Brain pericyte (primary cell): Measurements from ENCODE around the gene SPPL2C.
"Not testable (repeated sequence)": the region's sequence is repeated elsewhere in the genome, so short reads cannot be mapped to it uniquely, and the experiment has no call there.

Source experiments
- DNase-seq: peaks from one replicate; pipeline ENCODE4 v3.0.0-alpha.2; 2012; ENCODE audit warnings: low read depth, low spot score

The SPPL2C gene

DNA sequence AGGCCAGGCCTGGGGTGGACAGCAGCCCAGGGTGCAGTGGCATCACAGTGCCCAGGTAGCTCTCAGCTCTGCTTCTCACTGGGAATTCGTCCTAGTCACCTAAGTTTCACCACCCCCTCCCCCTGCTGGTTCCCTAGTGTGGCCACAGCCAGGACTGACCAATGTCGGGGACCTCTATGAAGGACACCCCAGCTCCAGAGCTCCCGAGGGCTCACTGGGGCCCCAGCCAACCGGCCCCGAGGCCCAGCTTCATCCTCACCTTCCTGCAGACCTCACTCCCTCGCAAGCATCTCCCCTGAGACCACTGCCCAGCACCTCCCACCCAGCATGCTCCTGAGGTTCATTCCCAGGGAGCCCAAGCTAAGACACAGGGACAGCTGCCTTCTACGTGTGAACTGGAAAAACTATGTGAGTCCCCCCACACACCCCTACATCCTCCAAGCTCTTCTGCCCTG is 4.9 kb downstream of the SPPL2C start:
- no peak for DNase-seq

DNA sequence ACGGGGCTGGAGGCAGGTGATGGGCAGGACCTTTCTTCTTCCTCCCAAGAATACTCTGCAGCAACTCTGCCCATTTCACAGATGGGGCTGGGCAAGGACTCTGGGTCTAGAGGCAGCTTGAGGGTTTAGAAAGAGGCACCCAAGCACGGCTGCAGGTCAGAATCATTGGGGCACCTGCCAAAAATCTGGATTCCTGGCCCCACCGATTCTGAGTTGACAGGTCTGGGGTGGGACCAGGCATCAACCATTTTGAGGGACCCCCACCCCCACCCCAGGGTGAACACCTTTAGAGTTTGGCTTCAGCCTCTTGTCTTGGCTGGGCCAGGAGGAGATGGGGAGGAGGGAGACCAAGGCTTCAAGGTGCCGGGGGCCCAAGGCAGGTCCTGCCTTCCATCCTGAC is 5.3 kb downstream of the SPPL2C start:
- no peak for DNase-seq

DNA sequence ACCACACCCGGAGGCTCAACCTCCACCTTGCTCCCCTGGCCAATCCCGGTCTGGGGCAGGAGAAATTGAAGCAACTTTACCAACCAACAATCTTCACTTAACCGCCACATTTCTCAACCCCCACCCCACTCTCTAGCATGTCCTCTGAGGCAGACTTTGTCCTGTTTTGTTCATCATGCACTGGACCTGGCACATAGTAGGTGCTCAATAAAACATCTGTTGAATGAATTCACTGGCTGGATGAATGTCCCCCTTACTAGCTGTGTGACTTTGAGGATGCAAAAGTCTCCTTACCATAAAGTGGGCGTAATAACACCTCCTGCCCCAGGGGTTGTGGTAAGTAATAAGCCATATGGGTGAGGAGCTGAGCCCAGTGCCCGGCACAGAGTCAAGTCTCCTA is 5.8 kb downstream of the SPPL2C start:
- no peak for DNase-seq

DNA sequence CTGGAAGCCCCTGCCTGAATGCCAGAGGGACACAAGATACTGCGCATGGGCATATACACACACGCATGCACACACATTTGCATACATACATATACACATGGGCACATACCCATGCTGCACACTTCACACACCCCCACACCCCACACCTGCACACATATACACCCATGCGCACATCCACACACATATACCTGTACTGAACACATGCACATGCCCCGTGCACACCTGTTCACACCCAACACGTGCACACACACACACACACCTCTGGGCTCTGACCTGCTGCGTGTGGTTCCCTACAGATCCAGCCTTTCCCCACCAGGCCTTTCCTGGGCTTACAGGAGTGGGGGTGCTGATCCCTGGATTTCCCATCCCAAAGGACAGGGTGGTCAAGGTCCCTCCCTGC is 6.3 kb downstream of the SPPL2C start:
- no peak for DNase-seq

DNA sequence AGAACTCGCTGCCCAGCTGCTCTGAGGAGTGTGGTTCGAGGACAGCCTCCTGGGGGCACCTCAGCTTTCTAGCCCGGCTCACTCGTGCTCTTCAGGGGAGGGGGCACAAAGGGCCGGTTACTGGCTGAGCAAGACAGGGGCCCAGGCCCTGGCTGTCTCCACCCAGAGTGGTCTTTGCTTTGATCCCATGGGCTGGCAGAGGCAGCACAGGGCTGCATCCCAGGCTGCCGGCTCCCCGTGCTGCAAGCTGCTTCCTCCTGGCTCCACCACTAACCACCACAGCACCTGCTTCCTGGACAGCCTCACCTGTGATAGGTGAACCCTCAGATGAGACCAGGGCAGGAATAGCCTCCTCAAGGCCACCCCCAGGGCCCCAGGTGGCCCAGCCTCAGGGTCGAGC is 6.8 kb downstream of the SPPL2C start:
- DNase-seq, result no peak

DNA sequence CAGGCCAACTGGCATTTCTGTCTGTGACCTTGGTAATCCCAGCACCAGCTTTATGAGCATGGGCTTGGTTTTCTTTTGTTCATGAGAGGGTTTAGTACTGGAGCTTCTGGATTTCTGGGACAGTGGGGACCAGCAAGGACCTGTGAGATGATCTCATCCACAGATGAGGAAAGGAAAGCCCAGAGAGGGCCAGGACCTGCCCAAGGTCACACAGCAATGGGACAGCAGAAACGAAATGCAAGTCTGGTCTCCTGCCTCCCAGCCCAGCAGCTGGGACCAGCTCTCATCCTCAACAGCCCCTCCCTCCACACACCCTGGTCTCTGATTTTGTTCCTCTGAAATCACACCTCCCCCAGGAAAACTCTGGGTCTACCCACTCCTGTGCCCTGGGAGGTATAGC is 7.2 kb downstream of the SPPL2C start:
- DNase-seq, result no peak

DNA sequence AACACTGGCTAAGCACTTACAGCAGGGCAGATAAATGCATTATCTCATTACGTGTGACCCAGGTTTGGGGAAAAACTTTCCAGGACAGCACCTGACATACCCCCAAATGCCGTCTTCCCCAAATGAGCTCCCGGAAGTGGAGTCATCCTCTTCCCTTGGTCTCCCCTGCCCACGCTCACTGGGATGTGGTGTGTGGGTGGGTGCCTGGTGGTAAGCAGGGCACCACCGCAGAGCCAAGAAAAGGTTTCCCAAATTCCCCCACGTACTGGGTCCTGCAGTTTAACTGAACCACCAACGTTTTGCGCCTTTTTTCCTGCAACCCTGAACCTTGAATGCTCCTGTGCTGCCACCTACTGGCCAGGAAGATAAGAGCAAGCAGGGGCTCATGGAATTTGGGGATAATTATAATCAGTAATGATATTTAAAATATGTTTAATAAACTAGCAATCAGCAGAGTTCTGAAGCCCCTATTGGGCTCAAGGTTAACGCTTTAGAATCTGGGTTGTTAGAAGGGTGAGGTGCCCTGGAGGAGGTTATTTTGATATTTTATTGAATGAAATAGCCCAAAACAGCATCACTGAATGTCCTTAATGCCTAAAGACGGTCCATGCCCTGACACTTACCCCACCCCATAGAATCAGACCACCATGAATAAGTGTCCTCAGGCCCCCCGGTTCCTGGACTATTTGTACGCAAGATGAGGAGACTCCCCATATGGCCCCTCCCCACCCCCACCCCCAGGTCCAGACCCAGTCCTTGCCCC is 8.0 kb downstream of the SPPL2C start:
- DNase-seq, result no peak

DNA sequence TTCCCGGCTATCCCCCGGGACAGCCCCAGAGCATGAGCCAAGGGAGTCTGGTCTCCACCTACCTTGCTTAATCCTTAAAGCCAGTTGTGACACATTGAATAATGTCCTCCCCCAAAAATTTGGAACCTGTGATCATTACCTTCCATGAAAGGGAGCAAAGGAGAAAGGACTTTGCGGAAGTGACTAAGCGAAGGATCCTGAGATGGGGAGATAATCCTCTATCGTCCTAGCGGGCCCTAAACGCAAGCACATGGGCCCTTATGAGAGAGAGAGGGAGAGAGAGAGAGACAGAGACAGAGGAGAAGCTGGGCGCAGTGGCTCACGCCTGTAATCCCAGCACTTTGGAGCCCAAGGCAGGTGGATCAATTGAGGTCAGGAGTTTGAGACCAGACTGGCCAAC is 9.5 kb downstream of the SPPL2C start:
- DNase-seq, result no peak

DNA sequence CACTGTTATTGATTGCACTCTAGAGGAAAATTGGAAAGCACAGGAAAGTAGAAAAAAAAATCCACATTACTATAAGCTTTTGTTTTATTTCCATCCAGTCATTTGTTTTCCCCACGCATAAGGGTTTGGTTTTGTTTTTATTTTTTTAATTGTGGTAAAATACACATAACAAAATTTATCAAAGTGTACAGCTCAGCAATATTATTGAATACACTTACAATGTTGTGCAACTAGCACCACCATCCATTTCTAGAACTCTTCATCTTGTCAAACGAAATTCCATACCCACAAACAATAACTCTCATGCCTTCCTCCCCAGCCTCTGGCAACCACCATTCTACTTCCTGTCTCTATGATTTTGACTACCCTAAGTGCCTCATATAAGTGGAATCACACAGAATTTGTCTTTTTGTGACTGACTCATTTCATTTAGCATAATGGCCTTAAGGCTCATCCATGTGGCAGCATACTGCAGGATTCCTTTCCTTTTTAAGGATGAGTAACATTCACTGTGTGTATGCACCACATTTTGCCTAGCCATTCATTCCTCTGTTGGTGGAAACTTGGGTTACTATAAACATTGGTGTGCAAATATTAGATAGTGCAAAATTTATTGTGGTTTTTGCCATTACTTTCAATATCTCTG is 11.1 kb downstream of the SPPL2C start:
- DNase-seq, result no peak

DNA sequence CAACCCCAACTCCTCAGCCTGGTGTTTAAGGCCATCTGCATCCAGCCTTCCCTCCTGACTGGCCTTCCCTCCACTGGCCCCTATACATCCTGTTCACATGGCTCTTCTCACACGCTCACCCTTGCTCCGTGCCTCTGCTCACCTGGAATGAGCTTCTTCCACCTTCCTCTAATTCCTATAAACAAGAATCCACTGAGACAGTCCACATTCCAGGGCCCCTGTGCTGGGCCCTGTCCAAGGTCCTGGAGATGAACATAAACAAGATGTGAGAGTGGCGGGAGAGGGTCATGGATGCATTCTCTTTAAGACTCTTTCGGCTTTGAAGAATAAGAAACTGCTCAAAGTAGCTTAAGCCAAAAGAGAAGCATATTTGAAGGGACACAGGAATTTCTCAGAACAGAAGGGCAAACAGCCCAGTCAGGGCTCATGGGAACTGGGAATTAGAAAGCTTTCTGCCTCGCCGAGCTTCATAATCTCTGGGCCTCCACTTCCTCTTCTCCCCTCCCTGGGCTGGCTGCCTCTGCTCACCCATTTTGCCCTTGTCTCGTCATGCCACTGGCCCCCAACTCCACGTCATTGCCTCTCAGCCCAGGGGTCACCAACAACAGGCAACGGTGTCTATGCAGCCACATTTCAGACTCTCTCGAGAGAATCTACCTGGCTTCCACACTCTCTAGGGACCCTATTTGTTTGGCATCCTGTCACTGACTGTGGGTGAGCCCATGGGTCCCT is 13.5 kb downstream of the SPPL2C start:
- no peak for DNase-seq

DNA sequence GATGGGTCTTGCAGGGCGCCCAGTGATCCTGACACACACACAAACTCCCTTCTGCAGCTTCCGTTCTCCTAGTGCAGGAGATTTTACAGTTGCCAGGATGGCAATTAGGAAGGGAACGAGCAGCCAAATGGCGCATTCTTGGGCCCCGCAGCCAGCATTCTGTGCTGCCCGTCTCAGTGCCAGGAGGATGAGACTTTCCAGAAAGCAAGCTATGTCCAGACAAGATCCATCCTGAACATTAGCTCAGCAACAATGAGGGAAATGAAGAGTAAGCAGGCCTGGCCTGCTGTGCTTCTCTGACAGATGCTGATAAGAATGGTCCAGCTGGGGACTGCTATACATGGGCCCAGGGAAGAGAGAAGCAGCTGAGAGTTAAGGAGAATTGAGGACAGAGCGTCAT is 16.5 kb downstream of the SPPL2C start:
- DNase-seq, result no peak

DNA sequence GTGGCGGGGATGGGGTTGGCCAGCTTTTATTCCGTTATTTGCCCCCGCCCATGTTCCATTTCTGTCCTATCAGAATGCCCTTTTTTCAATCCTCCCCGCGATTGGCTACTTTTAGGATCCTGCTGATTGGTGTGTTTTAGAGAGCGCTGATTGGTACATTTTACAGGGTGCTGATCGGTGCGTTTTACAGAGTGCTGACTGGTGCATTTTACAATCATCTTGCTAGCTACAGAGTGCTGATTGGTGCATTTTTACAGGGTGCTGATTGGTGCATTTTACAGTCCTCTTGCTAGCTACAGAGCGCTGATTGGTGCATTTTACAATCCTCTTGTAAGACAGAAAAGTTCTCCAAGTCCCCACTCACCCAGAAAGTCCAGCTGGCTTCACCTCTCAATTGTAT is 17.4 kb downstream of the SPPL2C start:
- DNase-seq, result not testable (repeated sequence)

DNA sequence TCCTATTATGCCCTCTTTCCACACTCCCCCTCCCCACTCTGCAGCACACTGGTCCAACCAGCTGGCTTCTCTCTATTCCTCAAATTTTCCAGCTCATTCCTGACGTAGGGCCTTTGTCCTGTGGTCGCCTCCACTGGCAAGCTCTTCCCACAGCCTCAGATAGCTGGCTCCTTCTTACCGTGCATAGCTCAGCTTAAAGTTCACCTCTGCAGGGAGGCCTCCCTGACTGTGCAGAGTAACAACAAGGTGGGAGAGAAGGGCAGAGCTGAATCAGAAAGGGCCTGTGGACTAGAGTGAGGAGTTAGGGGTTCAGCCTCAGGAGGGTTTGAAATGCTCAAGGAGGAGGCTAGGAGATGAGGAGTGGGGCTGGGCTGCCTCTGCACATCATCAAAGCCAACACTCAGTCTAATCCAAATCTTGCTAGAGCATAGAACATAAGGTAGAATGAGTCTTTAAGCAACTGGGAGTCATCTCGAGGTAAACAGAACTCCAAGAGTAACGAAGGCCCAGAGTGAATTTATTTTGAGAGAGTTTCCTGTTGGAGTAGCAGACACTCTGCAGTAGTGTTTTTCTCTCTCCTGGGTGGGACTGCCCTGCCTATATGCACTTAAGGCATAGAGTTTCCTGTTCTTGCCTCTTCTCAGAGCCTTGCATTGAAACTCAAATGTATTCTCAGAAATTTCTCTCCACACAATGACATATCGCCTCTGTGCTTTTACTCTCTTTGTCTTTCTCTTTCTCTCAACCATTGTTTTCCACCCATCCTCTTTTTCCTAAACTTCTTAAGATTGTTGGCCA is 19.4 kb downstream of the SPPL2C start:
- no peak for DNase-seq

DNA sequence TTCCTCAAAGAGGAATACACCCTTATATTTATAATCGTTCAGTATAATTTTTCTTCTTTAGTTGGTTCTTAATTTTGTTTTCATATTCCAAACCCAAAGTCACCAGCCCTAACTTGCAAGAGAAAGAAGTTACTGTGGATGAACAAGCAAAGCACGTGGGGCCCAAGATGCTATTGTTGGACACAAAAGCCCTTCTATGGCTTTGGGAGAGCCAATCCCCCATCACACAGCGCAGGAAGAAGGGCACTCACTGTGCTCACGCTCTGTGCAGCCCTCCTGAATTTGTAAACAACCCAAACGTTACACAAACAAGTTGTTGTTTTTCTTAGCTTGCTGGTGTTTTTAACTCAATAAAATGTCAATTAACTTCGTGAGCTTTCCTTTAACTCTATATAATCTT is 22.5 kb downstream of the SPPL2C start:
- DNase-seq, result no peak

DNA sequence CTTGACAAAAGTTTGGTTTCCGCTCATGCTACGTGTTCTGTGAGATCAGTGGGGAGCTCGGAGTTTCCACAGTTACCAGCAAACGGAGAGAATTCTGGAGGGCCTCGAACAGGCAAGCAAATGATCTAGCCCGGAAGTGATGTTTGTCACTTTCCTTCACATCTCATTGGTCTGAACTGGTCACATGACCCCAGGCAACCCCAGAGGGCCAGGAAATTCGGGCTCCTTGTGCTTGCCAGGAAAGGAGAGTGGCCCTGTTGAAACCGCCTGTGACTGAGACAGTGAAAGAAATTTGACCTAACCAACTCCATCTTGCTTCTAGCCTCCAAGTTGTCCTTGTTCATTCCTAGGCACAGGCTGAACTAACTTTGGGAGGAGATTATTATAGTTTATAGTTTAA is 23.0 kb downstream of the SPPL2C start:
- no peak for DNase-seq

DNA sequence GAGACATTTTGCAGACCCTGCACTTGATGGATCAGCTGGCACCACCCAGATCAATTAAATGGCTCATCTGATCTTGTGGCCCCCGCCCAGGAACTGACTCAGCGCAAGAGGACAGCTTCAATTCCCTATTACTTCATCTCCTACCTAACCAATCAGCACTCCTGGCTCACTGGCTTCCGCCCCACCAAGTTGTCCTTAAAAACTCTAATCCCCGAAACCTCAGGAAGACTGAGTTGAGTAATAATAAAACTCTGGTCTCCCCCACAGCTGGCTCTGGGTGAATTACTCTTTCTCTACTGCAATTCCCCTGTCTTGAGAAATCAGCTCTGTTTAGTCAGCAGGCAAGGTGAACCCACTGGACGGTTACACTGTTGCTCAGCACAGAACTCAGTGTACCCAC is 23.6 kb downstream of the SPPL2C start:
- no peak for DNase-seq

DNA sequence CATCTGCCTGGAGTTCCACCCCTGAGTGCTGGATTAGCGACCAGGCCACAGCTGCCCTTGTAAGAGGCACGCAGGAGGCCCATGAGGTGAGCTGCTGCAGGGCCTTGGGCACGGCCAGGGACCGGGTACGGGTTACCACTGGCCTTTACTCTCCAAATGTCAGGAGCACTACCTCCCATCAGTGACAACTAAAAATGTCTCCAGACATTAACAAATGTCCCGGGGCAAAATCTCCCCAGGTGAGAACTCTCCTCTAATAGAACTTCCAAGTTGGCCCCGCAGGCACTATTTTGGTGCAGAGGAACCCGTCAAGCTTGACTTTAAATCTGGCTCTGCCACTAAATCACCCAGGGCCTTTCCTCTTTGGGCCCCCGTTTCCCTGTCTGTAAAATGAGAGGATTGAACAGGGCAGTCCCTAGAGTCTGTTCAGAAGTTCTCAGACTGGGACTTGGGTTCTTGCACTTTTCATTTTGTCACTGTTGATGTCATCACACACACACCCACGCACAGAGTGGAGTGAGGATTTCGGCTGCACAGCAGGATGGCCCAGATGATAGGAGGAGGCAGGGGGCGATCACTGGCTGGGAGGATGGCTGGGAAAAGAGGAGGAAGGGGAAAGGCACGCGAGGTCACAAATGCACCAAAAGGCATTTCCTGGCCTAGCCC is 25.1 kb downstream of the SPPL2C start:
- no peak for DNase-seq

DNA sequence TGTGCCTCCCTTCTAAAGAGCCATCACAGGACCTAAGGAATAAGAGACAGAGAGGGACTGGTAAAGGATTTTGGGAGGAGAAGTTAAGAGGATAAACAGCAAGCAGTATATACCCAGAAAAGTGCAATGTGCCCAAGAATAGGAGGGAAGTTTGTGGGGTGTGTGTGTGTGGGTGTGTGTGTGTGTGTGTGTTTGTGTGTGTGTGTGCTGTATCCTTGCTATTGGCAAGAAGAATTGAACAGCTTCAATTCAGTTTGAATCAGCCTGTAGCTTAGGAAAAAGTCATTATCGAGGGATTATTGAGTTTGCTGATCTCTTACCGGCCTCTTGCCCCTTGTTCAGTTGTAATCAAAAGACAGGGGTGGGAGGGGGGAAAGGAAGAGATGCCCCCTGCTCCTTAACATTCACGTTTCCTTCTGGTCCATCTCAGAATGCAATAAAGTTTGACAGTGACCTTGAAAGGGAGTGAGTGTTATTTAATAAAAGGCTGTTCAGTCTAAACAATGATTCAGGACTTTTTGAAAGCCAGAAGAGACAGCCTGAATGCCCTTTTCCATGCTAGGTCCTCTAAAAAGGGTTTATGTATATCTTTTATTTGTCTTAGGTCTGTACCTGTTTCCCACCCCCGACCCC is 25.8 kb downstream of the SPPL2C start:
- DNase-seq, result no peak

DNA sequence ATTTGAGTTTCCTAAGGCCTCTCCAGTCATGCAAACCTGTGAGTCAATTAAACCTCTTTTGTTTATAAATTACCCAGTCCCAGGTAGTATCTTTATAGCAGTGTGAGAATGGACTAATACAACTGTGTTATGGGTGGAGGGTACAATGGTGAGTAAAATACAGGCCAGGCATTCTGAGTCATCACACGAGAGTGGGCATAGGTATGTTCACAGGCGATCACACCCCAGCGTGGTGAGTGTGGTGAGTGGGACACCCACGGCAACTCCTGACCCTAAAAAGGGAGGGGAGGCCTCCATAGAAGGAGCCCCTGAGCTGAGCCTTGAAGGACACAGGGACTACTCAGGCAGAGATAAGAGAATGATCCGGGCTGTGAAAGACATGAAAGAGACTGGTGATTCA is 27.0 kb downstream of the SPPL2C start:
- no peak for DNase-seq

DNA sequence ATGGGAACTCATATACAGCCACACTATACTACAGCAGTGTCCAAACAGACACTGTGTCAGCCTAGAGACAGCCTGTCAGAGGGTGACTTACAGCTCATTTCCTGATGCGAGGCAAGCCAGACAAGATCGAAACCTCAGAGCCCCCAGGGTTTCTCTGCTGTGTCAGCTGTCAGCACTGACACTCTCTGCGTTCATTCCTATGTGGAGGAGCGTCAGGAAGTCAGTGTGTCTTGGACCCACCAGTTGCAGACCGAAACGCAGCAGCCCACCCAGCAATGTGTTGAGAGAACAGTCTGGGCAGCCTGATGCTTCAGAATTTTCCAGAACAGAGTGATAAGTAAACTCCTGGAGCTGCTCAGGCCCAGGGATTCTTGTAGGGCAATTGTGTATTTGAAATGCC is 29.0 kb downstream of the SPPL2C start:
- DNase-seq, result no peak

DNA sequence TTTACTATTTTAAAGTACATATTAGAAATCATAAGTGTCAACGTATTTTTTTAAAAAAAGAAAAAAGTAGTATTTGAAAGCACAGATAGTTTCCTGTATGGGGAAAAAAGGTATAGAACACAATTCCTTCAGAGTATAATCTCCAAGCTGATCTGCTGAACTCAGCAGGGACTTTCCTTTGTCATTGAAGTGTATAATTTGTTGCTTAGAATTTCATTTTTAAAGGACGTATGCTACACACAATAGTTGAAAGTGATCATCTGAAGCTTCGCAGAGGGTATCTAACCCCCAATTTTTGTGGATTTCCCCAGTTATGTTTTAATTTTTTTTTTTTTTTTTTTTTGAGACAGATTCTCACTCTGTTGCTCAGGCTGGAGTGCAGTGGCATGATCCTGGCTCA is 29.5 kb downstream of the SPPL2C start:
- no peak for DNase-seq
